ENCODE data around the gene ATXN1.

GRCh38 chr6:16635810-16636602 is 125.3 kb downstream of the ATXN1 start:
- TF ChIP-seq CTCF (IDR thresholded peaks at IDR 0.05) (no peak), POLR2A (IDR thresholded peaks at IDR 0.05) (no peak)

Data from testis (tissue), 2 donors.